ENCODE measurements around the gene TMEM132D.
A peak's percentile ranks its signal among the peaks of the same experiment; 100 is the strongest.

TMEM132D gene

GRCh38 chr12:129404556-129404955 is 499.3 kb downstream of the TMEM132D start:
- peak; percentile 10 for DNase-seq

DNA sequence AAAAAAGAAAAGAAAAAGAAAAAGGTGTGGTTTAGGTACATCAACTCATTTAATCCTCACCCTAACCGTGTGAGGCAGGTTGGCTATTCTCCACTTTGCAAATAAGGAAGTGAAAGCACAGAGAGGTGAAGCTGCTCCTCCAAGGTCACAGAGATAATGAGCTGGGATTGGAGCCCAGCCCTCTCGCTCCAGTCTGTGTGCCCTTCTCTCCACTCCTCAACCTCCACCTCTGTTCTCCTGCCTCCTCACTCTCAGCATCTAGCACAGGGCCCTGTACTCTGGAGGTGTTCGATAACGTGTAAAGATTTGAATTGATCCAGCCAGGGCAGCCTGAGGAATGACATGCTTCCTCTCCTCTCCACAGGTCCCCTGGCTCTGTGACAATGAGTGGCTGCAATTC is 502.3 kb downstream of the TMEM132D start:
- no peak for DNase-seq

GRCh38 chr12:129394177-129394825 is 509.5 kb downstream of the TMEM132D start:
- DNase-seq: peak; percentile 61

DNA sequence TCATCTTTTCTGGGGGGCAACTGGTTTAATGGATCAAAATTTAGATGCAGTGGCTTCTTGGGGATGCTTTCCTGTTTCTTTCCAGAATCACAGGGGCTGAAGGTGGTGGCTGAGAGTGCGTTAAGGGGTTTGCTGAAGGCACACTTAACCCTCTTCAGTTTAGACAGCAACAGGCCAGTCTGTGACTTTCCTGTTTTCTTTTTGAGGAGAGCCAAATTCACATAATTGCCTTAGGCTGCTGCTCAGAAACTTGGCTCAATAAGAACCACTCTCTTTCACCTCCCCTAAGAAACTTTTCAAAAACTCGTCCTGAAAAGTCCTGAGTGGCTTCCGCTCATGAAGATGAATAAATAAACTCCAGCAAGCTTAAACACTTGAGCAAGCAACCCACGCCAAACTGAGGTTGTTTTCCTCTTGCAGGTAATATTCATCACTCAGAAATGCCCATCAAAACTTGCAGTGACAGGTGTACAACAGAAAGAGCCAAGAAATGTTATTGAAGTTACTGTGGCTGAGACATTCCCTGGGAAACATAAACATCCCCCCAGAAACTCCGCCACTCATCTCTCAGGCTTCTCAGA is 510.4 kb downstream of the TMEM132D start:
- peak; percentile 49 for DNase-seq

DNA sequence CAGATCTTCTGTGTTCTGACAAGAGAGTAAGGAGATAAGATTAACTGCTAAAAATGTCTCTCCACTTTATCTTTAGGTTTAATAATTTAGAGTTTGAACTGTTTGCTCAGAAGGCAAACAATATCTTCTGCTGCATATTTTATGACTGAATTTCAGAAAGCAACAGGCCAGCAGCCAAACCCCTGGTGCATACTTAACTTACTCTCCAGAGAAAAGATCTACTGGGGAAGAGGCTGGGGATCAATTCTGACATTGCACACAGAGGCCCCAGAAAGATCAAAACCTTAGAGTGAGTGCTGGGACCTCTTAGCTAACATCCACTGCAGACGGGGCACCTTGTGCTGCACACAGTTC is 518.2 kb downstream of the TMEM132D start:
- no peak for DNase-seq

DNA sequence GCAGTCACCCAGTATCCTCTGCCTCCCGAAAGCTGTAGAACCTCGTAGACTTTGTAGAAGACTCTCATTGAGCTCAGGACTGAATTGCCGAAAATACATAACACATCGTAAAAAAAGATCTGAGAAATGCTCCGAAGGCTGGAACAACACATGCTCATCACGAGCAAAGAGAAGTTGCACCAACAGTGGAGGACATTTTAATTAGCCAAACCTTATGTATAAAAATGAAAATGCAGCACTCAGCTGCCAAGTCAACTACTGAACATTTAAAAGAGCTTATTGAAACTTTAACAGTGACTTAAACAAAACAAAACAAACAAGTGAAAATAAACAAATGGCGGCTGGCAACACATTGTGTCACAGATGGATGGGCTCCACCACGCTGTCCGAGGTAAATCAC is 519.9 kb downstream of the TMEM132D start:
- no peak for DNase-seq

DNA sequence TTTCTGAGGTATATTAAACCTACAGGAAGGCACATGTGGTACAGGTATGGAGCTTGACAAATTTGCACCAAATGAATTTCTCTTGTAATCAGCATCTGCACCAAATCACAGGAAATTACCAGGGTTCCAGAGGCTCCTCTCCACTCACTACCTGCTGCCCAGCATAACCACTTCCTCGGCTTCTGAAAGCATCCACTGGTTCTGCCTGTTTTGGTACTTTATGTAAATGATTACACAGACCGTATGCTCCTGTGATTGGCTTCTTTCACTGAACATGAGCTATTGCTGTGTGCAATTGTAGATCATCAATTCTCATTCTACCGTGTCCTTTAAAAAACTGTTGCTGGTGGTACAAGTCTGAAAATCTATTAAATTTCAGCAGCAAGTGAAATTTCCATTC is 522.1 kb downstream of the TMEM132D start:
- DNase-seq: peak; percentile 54

DNA sequence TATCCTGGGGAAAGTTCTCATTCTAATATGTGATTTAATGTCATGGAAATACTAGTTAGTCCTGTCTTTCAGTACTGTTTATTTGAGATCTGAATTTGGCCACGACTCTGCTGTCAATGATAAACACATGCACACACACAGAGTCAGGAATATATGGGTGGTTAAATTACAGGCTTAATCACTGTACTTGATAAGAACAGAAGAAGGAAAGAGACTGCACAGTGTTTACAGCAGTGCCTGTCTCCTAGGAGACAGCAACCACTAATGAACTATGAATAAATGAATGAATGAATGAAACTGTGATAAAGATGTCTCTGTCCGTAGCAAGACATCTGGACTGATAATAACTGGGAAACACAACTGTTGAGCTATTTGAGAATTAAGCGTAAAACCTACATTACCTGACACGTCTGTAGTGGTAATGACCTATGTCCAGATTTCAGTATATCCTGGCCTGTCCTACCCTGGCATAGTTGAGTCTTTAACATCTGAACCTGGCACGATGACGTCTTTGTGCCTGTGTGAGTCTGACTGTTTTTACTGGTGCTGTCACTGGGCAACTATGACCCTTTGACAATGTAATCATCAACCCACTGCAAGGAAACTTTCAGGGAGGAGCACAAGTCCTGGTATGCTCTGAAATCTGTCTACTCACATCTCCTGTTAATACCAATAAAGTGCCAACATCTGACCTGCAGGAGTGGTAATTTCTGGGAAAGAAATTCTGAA is 524.6 kb downstream of the TMEM132D start:
- no peak for DNase-seq

GRCh38 chr12:129378496-129378895 is 525.3 kb downstream of the TMEM132D start:
- DNase-seq: no peak

DNA sequence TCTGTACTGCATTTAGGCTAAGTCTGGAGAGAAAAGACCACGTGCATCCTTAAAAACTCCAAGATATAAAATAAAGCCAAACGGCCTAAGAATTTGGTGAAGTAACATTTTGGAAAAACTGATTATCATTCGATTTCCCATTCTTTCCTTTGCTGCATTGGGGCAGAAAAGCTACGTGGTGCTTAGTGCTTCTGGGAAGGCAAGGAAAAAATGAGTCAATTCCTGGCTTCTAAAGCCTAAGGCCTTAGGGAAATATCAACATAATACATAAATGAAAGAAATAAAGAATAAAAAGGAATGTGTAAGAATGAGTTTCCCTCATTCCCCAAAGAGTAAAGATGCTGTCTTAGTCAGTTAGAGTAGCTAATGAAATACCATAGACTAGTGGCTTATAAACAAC is 530.1 kb downstream of the TMEM132D start:
- no peak for DNase-seq

GRCh38 chr12:129372876-129373275 is 530.9 kb downstream of the TMEM132D start:
- DNase-seq: no peak

DNA sequence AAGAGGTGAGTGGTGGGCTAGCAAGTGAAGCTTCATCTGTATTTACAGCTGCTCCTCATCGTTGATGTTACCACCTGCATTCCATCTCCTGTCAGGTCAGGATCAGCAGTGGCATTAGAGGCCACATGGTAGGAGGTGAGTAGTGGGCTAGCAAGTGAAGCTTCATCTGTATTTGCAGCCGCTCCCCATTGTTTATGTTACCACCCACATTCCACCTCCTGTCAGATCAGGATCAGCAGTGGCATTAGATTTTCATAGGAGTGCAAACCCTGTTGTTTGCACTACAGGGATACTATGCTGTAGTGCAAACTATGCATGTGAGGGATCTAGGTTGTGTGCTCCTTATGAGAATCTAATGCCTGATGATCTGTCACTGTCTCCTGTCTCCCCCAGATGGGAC is 531.5 kb downstream of the TMEM132D start:
- no peak for DNase-seq

DNA sequence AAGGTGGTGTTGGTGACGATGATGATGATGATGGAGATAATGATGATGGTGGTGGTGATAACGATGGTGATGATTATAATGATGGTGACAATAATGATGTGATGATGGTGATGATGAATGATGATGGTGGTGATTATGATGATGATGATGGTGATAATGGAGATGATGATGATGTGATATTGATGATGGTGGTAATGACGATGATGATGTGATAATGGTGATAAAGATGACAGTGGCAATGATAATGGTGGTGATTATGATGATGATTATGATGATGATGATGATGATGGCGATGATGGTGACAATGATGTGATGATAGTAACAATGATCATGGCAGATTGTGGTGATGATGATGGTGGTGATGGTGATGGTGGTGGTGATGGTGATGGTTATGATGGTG is 532.6 kb downstream of the TMEM132D start:
- DNase-seq: no peak

DNA sequence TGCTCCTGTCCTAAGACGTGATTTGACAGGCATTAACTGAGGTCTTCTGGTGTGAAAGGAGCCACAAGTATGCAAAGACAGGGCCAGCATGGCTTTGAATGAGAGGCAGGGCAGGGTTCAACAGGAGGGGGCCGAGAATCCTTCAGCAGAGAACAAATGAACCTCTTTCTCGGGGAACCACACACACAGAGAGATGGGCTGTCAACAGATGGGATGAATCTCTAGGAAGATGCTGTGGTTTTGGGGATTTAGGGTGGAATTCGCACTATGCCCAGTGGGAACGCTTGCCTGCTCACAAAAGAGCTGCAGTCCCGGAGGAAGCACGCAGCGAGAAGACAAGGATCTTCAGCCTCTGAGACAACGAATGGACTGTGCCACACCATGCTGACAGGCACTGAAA is 537.2 kb downstream of the TMEM132D start:
- no peak for DNase-seq

GRCh38 chr12:129363041-129363440 is 540.8 kb downstream of the TMEM132D start:
- DNase-seq: no peak

DNA sequence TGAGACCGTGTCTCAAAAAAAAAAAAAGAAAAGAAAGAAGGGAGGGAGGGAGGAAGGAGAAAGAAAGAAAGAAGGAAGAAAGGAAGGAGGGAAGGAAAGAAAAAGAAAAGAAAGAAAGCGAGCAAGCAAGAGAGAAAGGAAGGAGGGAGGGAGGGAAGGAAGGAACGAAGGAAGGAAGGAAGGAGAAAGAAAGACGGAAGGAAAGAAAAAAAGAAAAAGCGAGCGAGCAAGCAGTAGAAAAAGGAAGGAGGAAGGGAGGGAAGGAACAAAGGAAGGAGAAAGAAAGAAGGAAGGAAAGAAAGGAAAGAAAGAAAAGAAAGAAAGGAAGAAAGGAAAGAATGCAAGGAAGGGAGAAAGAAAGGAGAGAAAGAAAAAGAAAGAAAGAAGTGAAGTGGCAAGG is 546.6 kb downstream of the TMEM132D start:
- DNase-seq: no peak

DNA sequence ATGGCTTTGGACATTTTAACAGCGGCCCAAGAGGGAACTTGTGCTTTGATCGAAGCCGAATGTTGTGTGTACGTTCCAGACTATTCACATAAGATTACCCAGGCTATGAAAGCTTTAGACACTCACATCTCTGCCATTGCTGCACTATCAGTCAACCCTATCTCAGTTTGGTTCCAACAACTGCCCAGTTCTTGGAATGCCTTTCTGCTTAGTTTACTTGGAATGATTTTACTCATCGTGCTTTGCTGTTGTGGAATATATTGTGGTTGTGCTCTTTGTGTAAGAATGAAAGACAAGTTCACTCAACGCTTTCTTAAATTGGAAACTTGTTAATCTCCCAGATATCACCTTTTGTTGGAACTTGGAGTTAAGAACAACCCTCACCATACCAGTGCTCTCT is 552.3 kb downstream of the TMEM132D start:
- no peak for DNase-seq

- DNase-seq: no peak
Measured at GRCh38 chr12:129339336-129339735, 564.5 kb downstream of the TMEM132D start.

GRCh38 chr12:129337413-129337812 is 566.4 kb downstream of the TMEM132D start:
- no peak for DNase-seq

- DNase-seq: no peak
Measured at GRCh38 chr12:129335773-129336172, 568.1 kb downstream of the TMEM132D start.

DNA sequence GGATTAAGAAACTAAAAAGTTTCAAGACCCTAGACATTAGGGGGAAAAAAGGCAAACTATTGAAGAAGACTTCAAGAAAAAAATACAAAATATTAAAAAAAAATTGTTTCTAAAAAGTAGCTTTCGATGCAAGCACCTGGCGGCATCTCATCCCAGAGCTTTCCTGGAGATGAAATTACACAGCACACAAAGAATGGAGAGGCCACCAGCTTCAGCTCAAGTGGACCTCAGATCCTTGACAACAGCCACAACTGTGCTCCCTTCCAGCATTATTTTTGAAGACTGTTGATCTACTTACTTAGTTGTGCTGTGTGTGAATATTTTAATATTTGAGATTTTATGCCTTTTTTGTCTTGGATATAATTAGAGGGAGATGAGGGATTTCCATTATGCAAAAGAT is 571.5 kb downstream of the TMEM132D start:
- DNase-seq: peak; percentile 64

DNA sequence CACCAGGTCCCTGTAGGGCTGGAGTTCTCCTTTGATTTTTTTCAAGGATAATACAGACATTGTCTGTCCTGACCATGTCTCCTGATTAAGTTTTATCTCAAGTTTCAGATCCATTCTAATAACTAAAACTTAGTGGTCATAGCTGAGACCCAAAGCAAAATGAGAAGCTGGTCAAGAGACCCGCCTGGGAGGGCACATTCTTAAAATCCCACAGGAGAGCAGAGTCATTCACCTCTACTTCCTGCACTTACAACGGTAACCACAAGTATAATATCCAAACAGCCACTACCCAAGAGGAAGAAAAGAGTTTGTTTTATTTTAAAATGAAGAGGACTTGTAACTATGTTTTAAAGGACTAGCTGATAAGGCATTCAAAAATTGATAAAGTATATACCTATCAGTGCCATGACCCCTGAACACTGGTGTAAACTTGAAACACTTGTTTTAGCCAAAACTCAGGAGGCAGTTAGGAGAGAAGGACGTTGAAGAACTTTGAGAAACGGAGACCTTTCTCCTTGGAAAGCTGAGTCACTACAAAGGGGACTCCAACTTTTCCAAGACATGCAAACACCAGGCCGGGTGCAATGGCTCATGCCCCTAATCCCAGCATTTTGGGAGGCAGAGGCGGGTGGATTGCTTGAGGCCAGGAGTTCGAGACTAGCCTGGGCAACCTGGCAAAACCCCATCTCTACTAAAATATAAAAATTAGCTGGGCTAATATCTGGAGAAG is 572.3 kb downstream of the TMEM132D start:
- DNase-seq: no peak

DNA sequence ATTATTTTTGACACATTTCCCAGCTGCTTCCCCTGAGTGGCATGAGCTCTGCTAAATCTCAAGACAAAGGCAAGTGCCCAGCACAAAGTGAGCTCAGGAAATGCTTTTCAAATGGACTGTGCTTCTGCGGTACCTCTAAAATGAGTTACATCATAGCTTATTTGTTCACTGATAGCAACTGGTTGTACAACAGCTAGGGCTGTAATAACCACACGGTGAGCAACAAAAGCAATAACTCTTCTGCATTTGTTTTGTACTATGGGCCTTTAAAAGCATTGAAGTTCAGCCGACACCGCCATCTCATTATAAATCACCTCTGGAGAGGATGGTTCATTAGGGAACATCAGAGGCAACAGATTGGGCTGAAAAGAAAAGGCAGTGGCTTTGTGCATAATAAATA is 575.6 kb downstream of the TMEM132D start:
- DNase-seq: peak; percentile 40

DNA sequence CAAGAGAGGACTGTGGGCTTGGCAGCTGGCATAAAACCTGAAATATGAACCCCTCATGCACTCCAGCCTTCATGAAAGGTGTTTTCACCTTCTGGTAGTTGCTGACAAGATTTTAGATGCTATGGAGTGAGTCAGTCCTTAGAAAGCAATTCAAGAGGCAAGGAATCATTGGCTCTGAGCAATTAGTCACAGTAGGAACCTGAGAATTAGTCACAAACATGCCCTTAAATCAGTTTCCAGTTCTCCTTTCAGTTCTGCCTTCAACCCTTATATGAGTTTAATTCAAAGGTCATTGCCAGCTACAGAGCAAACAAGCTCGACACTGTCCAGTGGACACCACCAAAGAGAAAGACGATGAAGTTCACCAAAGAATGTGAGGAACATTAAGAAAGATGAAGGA is 578.3 kb downstream of the TMEM132D start:
- DNase-seq: peak; percentile 23
